HG03139 (cell line): ENCODE measurements around the gene MAP3K8.

ENCODE experiments used
- ATAC-seq: cut with Tn5 transposase; IDR thresholded peaks from one replicate; pipeline ENCODE4 v1.9.1; 2021; ENCODE audit not compliant: unreplicated experiment

MAP3K8 gene

GRCh38 chr10:30433730-30434272, at the start of gene MAP3K8:
MAP3K8 (plus strand) TSS chr10:30434184; CDS start chr10:30438939, 4,755 bp downstream.
- peak; percentile 56 for ATAC-seq

DNA sequence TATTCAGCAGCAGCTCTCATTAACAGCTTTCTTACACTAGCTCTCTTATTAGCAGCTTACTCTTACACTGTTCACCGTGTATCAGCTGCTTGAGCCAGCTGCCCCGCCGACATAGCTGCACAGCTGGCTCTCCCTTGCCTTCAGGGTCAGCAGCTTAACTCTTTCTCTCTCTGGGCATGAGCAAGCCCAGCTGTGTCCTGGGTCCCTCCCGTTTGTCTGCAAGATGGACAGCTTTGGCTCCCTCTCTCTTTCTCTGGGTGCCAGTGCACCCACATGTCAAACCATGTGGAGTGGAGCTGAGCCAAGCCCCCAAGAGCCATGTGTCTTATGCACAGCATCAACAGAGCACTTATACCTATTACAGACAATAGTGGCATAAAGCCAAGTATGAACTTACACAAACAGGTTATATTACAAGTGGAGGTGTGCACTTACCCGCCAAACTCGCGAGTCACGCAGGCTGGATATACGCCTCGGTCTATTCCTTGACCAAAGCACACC, 49.2 kb upstream of the MAP3K8 start:
- ATAC-seq = no peak

DNA sequence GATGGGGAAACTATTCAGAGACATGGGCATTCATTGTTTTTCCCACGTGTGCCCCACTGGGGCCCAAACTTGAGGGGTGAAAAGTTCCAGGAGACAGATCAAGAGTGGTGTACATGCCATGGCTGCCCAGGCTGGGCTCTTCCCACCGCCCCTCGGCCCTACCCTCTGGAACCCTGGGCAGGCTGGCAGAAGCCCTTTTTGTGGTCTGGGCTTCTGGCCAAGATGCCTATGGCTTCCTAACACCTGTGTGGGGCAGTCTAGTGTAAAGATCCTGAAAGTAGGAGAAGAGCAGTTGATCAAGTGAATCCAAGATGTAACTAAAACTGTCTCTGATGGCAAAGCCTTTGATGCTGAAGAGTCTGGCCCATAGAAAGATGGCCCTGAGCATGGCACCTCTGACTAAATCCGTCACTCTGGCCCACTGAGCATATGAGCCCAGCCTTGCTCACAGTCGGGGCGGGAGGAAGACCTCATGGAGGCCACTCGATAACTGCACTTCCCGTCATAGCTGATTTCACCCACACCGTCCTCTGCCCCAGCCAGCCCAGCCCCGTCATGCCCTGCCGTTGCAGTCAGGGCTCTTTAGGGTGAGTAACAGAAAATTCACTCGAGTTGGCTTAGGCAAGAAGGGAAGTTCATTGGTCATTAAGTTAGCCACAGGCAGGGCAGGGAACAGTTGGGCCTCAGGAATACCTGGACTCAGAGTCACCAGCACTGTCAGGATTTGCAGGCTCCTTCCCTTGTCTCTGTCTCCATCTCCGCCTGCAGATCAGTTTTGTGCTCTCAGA, 47.0 kb upstream of the MAP3K8 start:
- no peak for ATAC-seq

GRCh38 chr10:30387646-30388243, 46.2 kb upstream of the MAP3K8 start:
- no peak for ATAC-seq

GRCh38 chr10:30389543-30389942, 44.4 kb upstream of the MAP3K8 start:
- no peak for ATAC-seq

DNA sequence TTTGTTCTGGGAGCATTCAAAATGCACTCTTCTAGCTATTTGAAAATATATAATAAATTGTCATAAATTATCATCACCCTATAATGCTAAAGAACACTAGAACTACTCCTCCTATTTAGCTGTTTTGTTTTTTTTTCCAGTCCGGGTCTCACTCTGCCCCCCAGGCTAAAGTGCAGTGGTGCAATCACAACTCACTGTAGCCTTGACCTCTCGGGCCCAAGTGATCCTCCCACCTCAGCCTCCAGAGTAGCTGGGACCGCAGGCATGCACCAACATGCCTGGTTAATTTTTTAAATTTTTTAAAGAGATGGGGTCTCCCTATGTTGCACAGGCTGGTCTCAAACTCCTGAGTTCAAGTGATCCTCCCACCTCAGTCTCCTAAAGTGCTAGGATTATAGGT, 43.8 kb upstream of the MAP3K8 start:
- ATAC-seq = no peak

DNA sequence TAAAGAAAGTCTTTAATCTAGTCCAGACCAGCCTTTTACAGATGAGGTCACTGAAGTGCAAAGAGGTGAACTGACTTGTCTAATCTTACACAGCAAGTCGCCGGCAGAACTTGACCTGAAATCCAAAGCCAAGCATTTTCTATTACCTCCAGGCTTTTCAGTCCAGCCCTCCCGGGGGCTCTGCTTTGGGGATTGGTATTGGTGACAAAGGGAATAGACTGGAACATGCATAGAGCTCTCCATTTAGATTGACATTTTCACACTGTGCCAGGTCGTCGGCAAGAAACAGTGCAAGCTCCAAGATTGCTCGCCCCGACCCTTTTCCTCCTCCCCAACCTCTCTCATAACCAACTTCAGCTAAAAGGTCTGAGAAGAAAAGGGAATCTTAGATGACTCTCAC, 42.7 kb upstream of the MAP3K8 start:
- ATAC-seq = no peak

DNA sequence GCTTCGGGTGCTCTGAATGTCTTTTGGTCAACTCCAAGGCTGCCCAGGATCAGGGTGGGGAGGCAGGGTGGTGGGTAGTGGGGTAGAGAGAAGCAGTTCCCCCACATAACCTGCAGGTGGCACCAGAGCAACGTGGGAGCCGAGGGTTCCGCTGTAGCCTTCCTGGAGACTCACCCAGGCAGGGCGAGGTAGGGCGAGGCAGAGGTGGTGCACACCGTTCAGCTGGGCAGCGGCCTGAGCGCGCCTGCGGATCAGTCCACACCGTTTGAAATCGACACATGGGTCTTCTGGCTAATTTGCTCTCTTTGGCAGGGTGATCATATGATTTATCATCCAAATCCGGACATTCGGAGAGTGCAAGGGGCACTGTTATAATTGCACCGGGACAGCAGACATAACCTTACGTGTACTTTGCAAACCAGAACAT, 41.4 kb upstream of the MAP3K8 start:
- peak; percentile 87 for ATAC-seq

DNA sequence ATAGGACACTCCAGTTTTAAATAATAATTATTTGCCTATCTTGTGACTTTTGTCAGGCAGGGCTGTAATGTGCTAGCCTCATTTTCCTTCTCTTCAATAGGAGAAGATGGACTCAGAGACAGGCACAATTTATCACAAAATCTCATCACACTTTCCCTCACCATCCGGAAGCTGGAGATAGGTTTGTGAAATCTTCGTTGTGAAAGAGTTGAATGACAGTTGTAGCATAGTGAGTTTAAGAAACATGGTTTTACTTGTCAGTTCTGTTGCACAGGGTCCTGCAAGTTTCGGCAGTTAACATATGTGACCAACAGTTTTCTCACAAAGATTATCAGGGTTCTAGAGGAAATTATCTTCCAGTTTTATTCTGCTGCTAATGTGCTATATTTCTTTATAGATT, 37.7 kb upstream of the MAP3K8 start:
- no peak for ATAC-seq

GRCh38 chr10:30396698-30397097, 37.3 kb upstream of the MAP3K8 start:
- no peak for ATAC-seq

- ATAC-seq = no peak
Measured at GRCh38 chr10:30398193-30398592, 35.8 kb upstream of the MAP3K8 start.

- ATAC-seq = no peak
Measured at GRCh38 chr10:30398788-30399187, 35.2 kb upstream of the MAP3K8 start.

GRCh38 chr10:30403494-30403893, 30.5 kb upstream of the MAP3K8 start:
- ATAC-seq = no peak

- no peak for ATAC-seq
Measured at GRCh38 chr10:30404540-30404939, 29.4 kb upstream of the MAP3K8 start.

- no peak for ATAC-seq
Measured at GRCh38 chr10:30411263-30411662, 22.7 kb upstream of the MAP3K8 start.

GRCh38 chr10:30412901-30413300, 21.1 kb upstream of the MAP3K8 start:
- no peak for ATAC-seq

- no peak for ATAC-seq
Measured at GRCh38 chr10:30413996-30414576, 19.9 kb upstream of the MAP3K8 start.

DNA sequence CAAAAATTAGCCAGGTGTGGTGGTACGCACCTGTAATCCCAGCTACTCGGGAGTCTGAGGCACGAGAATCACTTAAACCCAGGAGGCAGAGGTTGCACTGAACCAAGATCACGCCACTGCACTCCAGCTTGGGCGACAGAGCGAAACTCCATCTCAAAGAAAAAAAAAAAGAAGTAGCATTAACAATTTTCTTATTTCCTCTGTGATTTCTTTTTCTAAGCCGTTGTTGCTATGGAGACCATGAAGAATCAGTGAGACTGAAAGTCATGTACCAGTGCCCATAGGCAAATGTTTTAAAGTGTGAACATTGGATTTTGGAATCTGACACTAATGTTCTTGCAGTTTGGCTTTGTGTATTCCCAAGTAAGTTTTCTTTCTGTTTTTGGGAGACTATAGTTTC, 18.4 kb upstream of the MAP3K8 start:
- no peak for ATAC-seq

- ATAC-seq = no peak
Measured at GRCh38 chr10:30417301-30417700, 16.7 kb upstream of the MAP3K8 start.

DNA sequence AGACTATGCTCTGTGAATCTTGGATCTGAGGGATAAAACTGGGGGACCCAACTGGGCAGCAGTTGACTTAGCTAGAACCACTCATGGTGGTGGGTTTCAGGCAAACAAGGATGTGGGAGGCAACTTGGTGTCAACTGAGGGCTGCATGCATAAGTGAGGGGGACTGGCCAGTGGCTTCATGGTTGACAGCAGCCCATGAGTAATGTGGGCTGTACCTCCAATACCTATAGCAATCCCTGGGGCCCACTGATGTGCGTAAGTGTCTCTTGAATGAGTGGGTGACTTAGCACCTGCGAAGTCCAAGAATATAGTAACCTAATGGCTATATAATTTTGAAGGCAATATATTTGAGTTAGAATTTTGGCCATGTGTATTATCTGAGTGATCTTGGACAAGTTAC, 13.7 kb upstream of the MAP3K8 start:
- peak; percentile 51 for ATAC-seq

DNA sequence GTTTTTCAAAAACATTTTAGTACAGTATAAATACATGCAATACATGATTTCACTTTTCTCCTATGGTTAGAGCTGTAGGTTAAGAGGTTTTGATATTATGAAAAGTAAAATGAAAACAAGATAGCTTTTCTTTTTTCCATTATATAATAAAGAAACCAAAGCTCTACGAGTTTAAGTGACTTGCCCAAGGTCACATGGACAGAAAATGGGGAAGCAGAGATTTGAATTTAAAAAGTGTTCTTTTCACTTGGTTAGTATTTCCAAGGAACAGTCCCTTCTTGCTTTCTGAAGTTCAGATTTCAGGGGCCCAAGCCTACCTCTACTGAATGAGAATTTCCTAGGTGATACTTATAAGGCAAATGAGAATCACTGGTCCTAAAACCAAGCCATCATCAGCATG, 13.2 kb upstream of the MAP3K8 start:
- ATAC-seq = no peak

DNA sequence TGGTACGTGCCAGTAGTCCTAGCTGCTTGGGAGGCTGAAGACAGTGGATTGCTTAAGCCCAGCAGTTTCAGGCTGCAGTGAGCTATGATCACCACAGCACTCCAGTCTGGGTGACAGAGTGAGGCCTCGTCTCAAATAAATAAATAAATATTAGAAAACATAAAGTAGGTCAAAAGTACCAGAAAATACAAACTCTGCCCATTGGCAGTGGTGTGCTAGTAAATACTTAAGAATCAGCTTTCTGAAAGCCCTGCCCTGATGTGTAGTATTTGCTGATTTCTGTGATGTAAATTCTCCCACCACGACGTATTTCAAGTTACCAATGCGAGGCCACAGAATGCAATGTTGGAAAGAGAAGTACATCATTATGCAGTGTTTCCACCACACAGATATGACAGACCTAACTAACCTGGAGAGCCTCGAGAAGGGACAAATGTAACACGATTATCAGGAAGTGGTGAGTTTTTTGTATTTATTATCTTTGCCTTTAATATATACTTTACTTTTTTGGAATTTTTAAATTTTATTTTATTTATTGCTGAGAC, 11.8 kb upstream of the MAP3K8 start:
- ATAC-seq = no peak
